Thyroid gland (tissue), 4 donors: ENCODE data around the gene LRRFIP1.

ENCODE experiments used
- CTCF ChIP-seq, 6 experiments: fragments of 200-600 bp in 3 of 6; fragments of 450-650 bp in 3 of 6; sonication (generic) in 3 of 6; IDR thresholded peaks; one replicate each; pipeline ENCODE4 v1.5.1; 2016 to 2019; ENCODE audit warnings: antibody characterized with exemption in 6 of 6, mild to moderate bottlenecking in 2 of 6, inconsistent platforms in 1 of 6, moderate library complexity in 1 of 6
- POLR2A ChIP-seq, 2 donors: fragments of 450-650 bp; IDR thresholded peaks; one replicate each; pipeline ENCODE4 v1.6.1; 2017; ENCODE audit warnings: antibody characterized with exemption in 2 of 2, mild to moderate bottlenecking in 2 of 2, moderate library complexity in 1 of 2

- TF ChIP-seq CTCF (IDR thresholded peaks at IDR 0.05) (no peak), POLR2A (IDR thresholded peaks at IDR 0.05) (no peak)
Measured at GRCh38 chr2:237643582-237644380, 16.4 kb downstream of the LRRFIP1 start.
